Measurements from ENCODE around the gene SLC39A13. TPM values are rescaled to one million over a fixed set of nuclear protein-coding genes. Genes with fewer than 3 reads are reported as not detected.

SLC39A13 gene
- total RNA-seq, 1 experiment from 2014 or later, result 50.2 TPM

- ChIA-PET CTCF (interaction anchor here (0.9 kb wide), 1 partner anchor 9 kb away, joined by 3 read pairs; no protein-coding TSS in a partner anchor), POLR2A (no interaction called here)
- no peaks in the 10 kb centered on the region for H3K27me3 ChIP-seq (ENCODE audit: control insufficient read depth, insufficient read depth, low read length)
- in situ Hi-C loops (cut with HindIII; ENCODE audit: low pct_unique_long_range_greater_than_20kb, low sequenced_read_pairs), result no loop called here
- H3K4me1 ChIP-seq (ENCODE audit: control insufficient read depth, insufficient read depth, low read length), result no peaks in the 10 kb centered on the region
- ATAC-seq (no peak), DNase-seq (ENCODE audit: low read depth, low spot score) (no peak)
- no TSS peak for BruUV-seq (replicated peaks)
- intact Hi-C loops (cut with micrococcal nuclease; ENCODE audit: unreplicated experiment), result no loop called here
- no peak overlapping the region for H3K27ac ChIP-seq (ENCODE audit: low read length)
- H3K9me3 ChIP-seq (ENCODE audit: control insufficient read depth, insufficient read depth, low read depth, low read length), result no peaks in the 10 kb centered on the region
- no peaks in the 10 kb centered on the region for H3K36me3 ChIP-seq (ENCODE audit: control insufficient read depth, insufficient read depth, low read length)
- H3K4me3 ChIP-seq (ENCODE audit: low read depth in 2 of 2, low read length in 2 of 2), result no peak overlapping the region
- TF ChIP-seq CTCF (IDR thresholded peaks at IDR 0.05) (no peak), REST (IDR thresholded peaks at IDR 0.05; ENCODE audit: insufficient read depth in 1 of 2, low read depth in 2 of 2, low read length in 1 of 2) (no peak), POLR2AphosphoS5 (IDR thresholded peaks at IDR 0.05; ENCODE audit: low read depth, low read length) (no peak), TCF7L2 (IDR thresholded peaks at IDR 0.05; ENCODE audit: low read depth, low read length) (no peak), SIN3A (IDR thresholded peaks at IDR 0.05; ENCODE audit: borderline replicate concordance, insufficient read depth, low read depth, low read length) (no peak)
Observed at GRCh38 chr11:47383071-47383470, 25.3 kb upstream of the SLC39A13 start.

- CTCF ChIA-PET, result no interaction called here
Observed at GRCh38 chr11:47384498-47384897, 23.9 kb upstream of the SLC39A13 start.

More at GRCh38 chr11:47384498-47384897, 23.9 kb upstream of the SLC39A13 start:
- in situ Hi-C loops (cut with HindIII; ENCODE audit: low pct_unique_long_range_greater_than_20kb, low sequenced_read_pairs) (no loop called here), intact Hi-C loops (cut with micrococcal nuclease; ENCODE audit: unreplicated experiment) (no loop called here)
- ATAC-seq, result no peak
- Histone ChIP-seq H3K27me3 (ENCODE audit: control insufficient read depth, insufficient read depth, low read length) (no peaks in the 10 kb centered on the region), H3K4me3 (ENCODE audit: low read depth in 2 of 2, low read length in 2 of 2) (no peak overlapping the region), H3K27ac (ENCODE audit: low read length) (no peak overlapping the region), H3K36me3 (ENCODE audit: control insufficient read depth, insufficient read depth, low read length) (no peaks in the 10 kb centered on the region), H3K4me1 (ENCODE audit: control insufficient read depth, insufficient read depth, low read length) (no peaks in the 10 kb centered on the region), H3K9me3 (ENCODE audit: control insufficient read depth, insufficient read depth, low read depth, low read length) (no peaks in the 10 kb centered on the region)
- DNase-seq (ENCODE audit: low read depth, low spot score), result no peak
- POLR2A ChIA-PET, result interaction anchor here (0.7 kb wide), 1 partner anchor 26 kb away, joined by 5 read pairs; no protein-coding TSS in a partner anchor
- no TSS peak for BruUV-seq (replicated peaks)
- TF ChIP-seq TCF7L2 (IDR thresholded peaks at IDR 0.05; ENCODE audit: low read depth, low read length) (no peak), SIN3A (IDR thresholded peaks at IDR 0.05; ENCODE audit: borderline replicate concordance, insufficient read depth, low read depth, low read length) (no peak), CTCF (IDR thresholded peaks at IDR 0.05) (no peak), REST (IDR thresholded peaks at IDR 0.05; ENCODE audit: insufficient read depth in 1 of 2, low read depth in 2 of 2, low read length in 1 of 2) (no peak), POLR2AphosphoS5 (IDR thresholded peaks at IDR 0.05; ENCODE audit: low read depth, low read length) (no peak)
